Measurements from ENCODE around the gene KAT6B.

Gene KAT6B

DNA sequence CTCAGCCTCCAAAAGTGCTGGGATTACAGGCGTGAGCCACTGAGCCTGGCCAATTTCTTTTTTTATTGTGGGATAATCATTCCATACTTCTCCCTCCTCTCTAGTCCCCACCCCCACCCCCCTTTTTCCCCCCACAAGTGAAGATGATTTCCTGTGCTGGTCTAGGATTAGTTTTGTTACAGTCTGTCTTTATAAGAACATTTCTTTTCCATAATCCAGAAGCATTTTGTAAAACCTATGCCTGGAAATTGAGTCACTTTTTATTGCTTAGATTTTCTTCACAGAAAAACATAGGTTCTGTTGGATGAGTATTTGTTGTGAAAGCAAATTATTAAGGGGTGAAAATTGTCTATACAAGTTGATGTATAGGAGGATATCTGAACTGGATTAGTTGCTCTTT is 98.9 kb downstream of the KAT6B start:
- DNase-seq: no peak

DNA sequence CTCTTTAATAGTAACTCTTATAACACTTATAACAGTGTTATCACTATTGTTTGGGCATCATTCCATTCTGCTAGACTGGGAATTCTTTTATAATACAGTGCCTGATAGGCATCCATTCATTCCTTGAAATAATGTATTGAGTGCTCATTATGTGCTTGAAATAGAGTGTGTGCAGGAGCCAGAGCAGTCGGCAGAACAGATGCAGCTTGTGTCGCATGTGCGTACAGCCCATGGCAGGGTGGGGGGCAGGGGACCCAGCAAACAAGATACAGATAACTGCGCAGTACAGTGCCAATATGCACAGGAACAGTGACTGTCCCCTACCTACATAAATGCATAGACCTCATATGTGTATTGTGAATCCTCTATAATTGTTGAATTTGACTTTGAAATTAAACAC is 99.3 kb downstream of the KAT6B start:
- DNase-seq: no peak

DNA sequence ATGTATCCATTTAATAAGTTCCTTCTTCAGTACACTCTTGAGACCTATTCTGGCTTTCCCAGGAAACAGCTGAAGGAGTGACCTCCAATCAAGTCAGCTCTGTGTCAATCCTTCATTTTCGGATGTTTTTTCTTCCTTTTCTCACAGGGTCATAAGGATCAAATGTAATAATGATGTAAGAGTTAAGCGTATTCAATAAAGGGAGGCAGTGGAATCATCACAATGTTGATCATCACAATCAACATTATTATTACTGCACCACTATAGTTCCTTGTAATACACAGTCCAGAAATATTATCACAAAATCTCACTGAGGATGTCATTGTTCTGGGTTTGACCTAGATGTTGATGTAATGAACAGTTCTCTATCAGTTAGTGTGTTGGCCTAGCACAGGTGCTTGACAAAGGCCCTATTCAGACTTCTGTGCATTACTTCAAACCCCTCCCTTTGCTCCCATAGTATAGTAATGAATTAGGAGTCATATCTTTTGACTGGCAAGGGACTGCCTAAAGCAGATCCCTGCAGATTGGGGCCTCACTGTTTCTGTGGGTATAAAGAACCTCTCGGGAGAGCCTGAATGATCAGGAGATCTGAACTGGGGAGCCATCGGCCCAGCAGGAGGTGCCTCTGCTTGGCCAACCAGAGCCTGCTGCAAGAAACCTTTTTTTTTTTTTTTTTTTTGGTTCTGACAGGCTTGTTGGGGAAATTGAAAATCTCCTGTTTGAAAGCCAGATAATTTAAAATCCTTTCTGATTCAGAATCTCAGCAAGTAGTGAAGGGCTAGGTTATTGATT is 100.6 kb downstream of the KAT6B start:
- DNase-seq: no peak

DNA sequence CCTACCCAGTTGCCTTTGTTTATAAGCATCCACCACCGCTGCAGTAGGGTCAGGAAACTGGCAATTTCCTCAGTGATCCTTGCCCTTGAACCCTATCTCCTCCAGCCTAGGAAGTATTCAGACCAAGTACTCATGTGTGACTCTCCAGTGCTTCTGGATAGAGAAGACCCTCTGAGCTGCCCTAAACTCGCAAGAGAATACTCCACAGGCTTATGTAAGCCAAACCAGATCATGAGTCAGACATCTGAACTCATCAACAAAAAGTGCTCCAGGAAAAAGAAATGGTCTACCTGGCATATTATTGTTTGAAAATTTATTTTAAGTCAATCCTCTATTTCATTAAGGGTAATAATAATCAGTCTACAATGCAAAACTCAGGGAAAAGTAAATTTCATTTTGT is 101.3 kb downstream of the KAT6B start:
- no peak for DNase-seq

DNA sequence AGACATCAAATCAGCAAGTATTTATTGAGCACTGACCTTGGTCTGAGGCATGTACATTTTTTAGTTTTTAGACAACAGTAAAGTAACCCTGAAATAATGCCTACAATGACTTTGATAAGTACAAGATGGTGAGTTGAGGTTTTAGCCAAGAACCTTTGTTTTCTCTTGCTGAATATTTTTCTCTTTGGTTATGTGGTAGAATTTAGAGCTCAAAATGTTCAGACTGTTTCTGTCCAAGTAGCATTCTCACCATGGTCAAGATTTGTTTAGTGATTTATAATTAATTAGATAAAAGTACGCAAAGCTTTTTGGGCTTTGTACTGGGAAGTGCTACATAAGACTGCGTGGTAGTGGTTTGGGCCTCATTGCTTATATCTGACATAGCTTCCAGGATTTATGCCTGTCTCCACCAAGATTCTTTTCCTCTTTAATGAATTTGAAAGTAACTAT is 102.4 kb downstream of the KAT6B start:
- no peak for DNase-seq

DNA sequence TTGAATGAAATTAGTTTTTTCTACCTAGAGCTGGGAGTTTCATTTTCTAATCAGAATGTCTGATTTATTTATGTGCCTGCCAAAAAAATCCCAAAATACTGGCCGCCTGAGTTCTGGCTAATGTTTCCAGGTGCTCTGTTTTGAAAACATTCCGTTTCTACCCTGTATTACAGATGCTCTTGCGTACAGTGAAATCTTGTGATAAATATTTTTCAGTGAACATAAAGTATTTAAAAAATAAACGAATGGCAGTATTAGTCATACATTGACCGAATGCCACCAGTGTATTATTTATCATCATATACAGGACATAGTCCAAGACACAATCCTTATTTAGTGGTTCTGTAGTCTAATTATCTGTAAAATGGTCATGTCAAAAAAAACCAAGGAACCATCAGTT is 102.8 kb downstream of the KAT6B start:
- no peak for DNase-seq

DNA sequence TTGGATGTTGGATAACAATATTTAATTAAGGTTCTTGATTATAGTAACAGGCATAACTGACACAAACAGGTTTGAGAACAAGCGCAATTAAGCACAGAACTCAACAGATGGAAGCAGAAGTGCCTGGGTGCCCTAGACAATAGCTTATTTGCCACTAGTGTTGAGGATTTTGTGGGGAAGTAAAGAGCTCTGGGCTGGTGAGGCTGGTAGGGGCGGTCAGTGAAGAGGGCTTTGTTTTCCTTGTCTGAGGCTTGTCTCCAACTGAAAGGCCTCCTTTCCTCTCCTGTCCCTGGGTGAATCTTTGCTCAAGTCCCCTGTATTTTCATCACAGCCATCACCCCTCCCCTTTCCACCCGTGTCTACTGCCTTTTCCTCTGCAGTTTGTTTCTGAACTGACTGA is 104.6 kb downstream of the KAT6B start:
- no peak for DNase-seq

DNA sequence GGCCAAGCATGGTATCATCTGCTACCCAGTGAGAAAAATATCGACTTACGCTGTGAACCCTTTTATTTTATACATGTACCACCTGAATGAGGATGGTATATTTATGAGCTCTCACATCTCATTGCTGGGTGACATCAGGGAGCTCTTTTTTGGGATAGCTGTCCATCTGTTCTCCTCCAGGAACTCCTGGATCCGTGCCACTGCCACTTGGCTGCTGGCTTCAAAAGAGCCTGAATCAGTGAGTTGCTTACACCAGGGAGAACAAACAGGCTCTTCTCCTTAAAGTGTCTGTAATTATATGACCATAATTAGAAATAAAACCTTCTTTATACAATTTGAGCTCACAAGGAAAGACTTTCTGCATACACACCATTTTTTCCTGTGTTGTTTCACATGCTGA is 106.2 kb downstream of the KAT6B start:
- no peak for DNase-seq

DNA sequence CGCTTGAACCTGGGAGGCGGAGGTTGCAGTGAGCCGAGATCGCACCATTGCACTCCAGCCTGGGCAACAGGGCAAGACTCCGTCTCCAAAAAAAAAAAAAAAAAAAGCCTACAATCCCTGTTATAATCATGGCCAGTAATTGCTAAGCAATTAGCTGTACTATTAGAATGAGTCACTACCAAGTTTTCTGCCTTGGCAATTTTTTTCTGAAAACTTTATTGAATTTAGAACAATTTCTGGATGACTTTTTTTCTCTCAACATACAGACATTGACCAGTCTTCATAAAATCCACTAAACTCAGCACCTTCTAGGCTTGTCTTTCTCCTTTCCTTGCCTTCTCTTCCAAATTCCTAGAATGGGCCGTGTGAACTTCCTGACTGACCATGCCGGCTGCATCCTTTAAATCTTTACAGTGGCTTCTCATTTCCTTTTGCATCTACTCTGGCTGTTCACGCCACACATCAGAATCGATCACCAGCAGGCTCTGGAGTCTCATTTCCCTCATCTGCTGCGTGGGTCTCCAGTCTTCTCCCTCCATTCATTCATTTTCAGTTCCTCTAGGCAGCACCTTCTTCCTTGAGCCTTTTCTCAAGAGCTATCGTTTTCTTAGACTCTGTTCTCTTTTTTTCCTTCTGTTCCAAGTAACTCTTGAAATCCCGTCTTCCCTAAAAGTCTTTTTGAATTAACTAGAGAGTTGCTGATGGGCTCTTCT is 107.9 kb downstream of the KAT6B start:
- no peak for DNase-seq

DNA sequence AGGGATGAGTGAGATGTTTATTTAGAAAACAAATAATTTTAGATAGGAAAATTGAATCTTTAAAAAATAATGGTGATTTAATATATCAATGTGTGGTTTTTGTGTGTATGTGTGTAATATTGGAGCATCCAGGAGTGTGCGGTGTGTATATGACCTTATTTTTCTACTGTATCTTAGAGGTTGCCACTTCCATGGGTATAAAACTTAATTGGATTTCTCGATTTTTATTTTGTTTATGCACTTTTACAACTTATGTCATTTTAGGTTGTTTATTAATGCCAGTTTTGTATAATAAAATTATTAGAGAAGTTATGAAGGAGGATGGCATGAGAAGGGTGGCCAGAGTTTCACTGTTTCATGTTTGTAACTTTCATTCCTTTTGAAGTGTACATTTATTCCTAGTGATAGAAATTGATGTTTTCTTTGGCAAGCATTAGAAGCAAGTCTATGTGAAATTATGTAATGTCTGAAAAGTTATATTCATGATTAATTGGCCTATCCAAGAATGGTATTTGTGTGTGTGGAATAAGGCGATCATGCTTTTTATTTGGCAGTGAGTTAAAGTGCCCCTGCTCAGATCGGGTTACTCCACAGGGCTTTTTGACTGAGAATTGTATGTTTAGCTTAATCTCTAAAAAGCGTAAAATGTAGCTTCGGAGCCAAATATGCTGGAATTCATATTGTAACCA is 110.3 kb downstream of the KAT6B start:
- DNase-seq: no peak

DNA sequence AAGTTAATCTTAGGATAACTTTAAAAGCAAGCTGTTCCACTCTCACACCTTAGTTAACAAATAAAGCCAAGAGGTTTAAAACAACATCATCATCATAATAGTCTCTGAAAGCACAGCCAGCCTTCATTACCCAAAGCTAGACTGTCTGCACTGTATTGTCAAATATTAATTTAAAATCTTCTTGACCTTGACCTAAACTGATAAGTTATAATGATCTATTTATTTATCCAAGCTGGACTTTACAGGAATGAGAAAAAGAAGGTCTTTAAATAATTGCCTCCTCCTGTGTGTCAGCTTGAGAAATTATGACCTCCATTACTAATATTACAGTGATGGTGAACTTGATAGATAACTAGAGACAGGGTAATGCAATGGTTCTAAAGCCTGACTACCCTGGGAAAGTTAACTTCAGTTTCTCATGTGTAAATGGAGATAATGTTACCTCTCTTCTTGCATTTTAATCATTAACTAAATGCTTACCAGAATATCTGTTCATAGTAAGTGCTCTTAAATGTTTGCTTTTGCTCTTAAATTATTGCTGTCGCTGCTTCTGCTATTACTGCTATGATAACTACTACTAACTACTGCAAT is 111.0 kb downstream of the KAT6B start:
- DNase-seq: no peak

DNA sequence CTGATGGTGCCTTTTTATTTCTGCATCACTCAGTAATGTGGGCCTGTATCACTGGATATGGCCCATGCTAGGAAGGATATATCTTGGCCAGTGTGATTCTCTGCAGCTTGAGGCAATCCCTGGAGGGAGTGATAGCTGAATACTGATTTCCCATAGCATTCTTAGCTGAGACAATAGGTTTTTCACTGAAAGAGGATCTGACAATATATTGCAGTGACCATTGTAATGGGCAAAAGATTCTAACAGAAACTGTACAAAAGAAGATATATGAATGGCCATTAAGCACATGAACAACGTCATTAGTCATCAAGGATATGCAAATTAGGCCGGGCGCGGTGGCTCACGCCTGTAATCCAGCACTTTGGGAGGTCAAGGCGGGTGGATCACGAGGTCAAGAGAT is 117.8 kb downstream of the KAT6B start:
- no peak for DNase-seq

DNA sequence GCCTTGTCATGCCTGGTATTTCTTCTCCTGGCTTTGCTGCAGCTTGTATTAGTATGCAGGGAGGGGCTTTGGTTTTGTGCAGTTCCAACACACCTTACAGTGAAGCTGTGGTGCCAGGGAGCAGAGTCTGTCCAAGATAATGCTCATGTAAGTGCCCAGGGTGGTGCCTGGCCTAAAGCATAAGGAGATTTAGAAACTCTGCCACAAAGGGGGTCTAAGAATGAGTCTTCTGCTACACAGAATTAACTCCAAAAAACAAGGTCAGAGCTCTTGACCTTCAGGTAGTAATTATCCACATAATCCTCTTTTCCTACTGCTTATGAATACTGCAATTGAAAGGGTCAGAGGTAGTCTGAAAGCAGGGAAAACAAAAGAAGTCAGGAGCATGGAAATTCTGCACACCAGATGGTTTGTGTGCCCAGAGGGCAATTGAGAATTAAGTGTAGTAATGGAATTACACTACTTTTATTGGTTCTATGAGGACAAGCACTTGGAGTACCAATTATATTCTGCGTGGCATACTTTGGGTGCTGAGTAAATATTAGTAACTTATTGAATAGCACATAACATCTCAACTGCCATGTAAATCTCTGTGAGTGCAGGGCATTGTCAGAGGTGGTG is 121.5 kb downstream of the KAT6B start:
- DNase-seq: no peak

DNA sequence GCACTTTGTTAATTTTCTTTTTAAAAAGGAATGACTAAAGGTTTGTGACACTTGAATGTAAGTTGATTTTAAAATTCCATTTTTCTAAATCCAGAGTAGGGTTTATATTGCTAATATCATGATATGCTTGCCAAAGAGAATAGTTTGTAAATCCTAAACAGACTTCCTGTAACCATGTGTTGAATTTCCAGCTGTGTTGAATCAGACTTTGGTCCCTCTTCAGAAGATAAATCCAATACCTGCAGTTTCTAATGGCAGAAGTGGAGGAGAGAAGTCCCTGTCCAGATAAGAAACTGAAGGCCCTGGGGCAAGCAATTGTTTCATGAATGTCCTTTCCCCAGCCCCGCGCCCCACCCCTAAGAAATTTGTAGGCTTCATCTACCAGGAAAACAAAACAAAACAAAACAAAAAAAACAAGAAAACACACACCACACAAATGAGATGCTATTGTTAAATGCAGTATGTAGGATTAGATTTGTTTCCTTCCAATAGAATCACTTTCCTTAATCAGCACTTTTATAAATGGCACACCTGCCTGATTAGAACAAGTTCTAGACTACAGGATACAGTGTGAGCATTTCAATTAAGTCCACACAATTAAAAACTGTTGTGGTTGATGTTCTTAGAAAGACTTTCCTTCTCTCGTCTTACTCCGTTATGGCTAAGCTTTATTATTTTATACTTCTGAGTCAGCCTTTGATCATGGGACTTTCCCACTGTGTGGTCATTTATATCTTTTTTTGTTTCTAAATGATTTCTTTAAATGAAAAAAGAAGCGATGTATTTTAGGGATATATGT is 122.8 kb downstream of the KAT6B start:
- no peak for DNase-seq

DNA sequence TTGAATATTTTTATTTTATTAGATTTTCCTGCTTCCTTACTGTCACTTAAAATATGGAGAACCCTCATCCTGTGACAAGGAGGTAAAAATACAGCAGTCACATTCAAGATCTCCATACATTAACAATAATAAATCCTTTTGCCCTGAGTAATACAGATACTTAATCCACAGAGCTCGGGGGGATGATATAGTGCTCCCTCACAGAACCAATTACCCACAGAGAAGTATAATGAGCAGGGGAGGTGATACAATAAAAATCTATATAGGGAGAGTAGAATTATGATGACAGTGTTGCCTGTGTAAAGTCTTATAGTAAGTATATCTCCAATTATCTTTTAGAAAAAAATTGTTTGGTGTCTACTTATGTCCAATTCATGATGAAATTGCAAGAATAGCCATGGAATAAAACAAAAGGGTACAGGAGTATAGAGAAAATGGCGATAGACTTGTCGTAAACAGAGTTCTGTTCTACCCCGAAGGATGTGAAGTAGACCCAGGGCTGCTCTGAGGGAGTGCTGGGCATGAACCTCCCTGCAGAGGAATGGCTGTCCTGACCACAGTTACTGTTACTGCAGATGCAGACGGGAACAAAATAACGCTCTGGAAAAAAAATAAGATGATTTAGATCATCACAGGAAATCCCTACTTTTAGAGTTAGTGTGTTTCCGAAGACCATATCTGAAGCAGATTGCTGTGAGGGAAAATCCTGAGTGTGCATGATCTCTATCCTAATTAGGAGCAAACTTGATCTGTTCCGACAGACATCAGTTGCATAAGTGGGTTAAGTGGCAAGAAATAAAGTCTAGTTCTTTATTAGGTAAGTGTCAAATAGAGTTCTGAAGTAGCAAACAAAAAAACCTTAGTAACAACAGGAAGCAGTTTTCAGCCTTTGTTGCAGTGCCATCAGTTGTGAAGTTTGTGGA is 123.7 kb downstream of the KAT6B start:
- no peak for DNase-seq

DNA sequence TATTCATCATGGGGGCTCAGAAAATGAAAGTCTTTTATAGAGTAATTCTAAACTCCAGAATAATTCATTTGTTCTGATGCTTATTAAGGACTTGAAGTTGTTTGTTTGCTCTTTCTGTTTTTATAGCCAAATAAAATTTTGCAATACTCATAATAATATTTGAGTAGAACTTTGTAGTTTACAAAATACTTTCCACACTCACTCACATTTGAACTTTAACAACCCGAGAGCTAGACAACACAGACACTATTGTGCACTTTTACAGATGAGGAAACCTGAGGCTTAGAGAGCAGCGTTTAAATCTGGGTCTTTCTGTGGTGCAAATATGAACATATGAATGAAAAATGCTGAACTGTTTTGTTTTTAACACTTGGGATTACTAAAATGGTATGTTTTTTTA is 126.8 kb downstream of the KAT6B start:
- DNase-seq: no peak

DNA sequence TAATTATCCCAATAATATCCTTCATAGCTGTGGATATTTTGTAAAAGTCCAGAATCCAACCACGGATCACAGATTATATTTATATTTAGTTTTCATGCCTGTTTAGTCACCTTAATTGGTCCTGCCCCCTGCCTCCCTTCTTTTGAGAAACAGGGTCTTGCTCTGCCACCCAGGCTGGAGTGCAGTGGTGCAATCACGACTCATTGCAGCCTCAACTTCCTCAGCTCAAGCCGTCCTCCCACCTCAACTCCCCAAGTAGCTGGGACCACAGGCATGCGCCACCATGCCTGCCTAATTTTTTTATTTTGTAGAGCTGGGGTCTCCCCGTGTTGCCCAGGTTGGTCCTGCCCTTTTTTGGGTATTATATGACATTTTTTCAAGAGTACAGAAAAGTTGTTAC is 129.4 kb downstream of the KAT6B start:
- no peak for DNase-seq

DNA sequence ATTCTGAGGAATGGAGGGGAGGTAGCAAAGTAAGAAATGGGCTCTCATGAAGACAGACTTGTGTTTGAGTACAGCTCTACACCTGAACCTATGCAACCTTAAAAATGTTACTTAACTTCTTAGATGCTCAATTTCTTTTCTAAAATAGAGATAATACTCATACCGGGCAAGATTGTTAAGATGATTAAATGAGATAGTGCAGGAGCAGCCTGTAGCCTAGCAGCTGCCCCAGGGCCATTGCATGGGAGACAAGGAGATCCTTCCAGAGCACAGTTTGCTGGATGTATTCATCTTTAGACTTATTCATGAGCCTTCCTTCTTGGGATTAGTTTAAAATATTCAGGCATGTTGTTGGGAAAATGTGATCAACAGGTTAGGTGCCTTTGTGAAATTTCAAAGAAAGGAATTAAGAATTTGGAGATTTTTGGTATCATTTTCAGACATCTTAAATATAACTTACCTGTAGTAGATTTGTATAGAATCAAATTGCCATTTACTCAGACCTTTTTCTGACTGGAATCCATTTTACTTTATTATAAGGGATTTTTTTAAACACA is 130.2 kb downstream of the KAT6B start:
- no peak for DNase-seq

DNA sequence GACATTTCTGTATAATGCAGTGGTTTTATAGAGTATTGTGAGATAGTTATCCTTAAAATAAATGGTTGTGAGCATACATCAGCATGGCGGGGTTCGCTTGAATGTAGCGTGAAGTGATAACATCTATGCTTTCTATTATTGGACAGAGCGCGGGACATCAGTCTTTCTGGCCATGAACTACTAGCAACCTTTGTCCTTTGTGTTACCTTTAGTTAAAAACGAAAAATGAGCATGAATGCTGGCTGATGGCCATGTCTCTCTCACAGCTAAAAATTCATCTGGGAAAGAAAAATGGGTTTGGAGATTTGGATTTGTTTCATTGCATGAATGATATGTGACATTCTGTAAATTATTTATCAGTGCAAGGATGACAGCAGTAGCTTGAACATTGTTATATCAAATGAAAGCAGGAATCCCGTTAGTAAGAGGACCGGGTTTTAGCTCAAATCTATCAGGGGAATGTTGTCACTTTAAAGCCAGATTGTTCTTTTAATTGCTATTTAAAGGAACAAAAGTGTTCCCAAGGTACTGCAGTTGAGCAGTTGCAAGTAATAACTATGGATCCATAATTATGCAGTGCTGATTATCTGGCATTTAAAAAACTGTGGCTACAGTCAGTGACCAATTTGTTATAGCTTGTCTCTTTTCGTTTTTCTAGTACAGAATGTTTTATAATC is 131.0 kb downstream of the KAT6B start:
- no peak for DNase-seq

DNA sequence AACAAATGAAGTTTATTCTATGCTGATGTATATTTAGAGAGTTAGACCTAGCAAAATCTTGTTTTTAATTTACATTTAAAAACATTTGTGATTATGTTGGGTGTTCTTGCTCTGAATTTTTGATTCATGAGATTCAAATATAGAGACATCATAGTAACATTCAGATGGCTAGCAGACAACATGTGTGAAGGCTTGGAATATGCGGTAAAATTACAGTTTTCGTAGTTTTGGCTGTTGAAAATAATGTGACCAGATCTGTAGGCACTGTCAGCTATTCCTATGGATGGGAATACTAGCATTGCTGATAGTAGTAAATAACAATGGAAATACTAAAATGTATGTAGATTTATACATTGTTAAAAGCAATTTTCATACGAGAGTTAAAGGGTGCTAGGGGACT is 131.9 kb downstream of the KAT6B start:
- DNase-seq: no peak
